ENCODE results near the gene TXLNG.
A peak's percentile ranks its signal among the peaks of the same experiment; 100 is the strongest.
"Not testable (repeated sequence)": the region's sequence is repeated elsewhere in the genome, so short reads cannot be mapped to it uniquely, and the experiment has no call there.

Gene TXLNG

GRCh38 chrX:16772460-16772859, 13.8 kb upstream of the TXLNG start:
- Mint-ChIP-seq H3K27ac (no peak overlapping the region), H3K36me3 (no peaks in the 10 kb centered on the region), H3K9me3 (no peaks in the 10 kb centered on the region), H3K27me3 (no peaks in the 10 kb centered on the region), H3K4me3 (no peak overlapping the region), H3K4me1 (no peaks in the 10 kb centered on the region)
- ATAC-seq: no peak

- ATAC-seq: no peak
- H3K9me3 Mint-ChIP-seq: no peaks in the 10 kb centered on the region
- no peak overlapping the region for H3K27ac Mint-ChIP-seq
- H3K4me3 Mint-ChIP-seq: no peak overlapping the region
- no peaks in the 10 kb centered on the region for H3K36me3 Mint-ChIP-seq
- H3K27me3 Mint-ChIP-seq: no peaks in the 10 kb centered on the region
- no peaks in the 10 kb centered on the region for H3K4me1 Mint-ChIP-seq
These were observed 11.5 kb upstream of the TXLNG start for GRCh38 chrX:16774746-16775145.

- no peaks in the 10 kb centered on the region for H3K9me3 Mint-ChIP-seq
- H3K4me1 Mint-ChIP-seq: no peaks in the 10 kb centered on the region
- ATAC-seq: no peak
- no peak overlapping the region for H3K27ac Mint-ChIP-seq
- no peaks in the 10 kb centered on the region for H3K36me3 Mint-ChIP-seq
- no peak overlapping the region for H3K4me3 Mint-ChIP-seq
- H3K27me3 Mint-ChIP-seq: no peaks in the 10 kb centered on the region
These were observed 7.7 kb upstream of the TXLNG start for GRCh38 chrX:16778545-16778944.

GRCh38 chrX:16778993-16779392, 7.3 kb upstream of the TXLNG start:
- Mint-ChIP-seq H3K4me3 (no peak overlapping the region), H3K36me3 (no peaks in the 10 kb centered on the region), H3K4me1 (no peaks in the 10 kb centered on the region), H3K27ac (no peak overlapping the region), H3K9me3 (no peaks in the 10 kb centered on the region), H3K27me3 (no peaks in the 10 kb centered on the region)
- no peak for ATAC-seq

GRCh38 chrX:16779815-16780214, 6.5 kb upstream of the TXLNG start:
- not testable (repeated sequence) for H3K36me3 Mint-ChIP-seq, H3K27ac Mint-ChIP-seq, ATAC-seq, H3K4me1 Mint-ChIP-seq, H3K9me3 Mint-ChIP-seq, H3K27me3 Mint-ChIP-seq, H3K4me3 Mint-ChIP-seq

- Mint-ChIP-seq H3K4me1 (no peaks in the 10 kb centered on the region), H3K4me3 (no peak overlapping the region), H3K27me3 (no peaks in the 10 kb centered on the region), H3K27ac (no peak overlapping the region), H3K9me3 (no peaks in the 10 kb centered on the region), H3K36me3 (no peaks in the 10 kb centered on the region)
- no peak for ATAC-seq
These were observed 2.8 kb upstream of the TXLNG start for GRCh38 chrX:16783452-16783851.

GRCh38 chrX:16784440-16784839, 1.8 kb upstream of the TXLNG start:
- not testable (repeated sequence) for H3K27me3 Mint-ChIP-seq, H3K4me1 Mint-ChIP-seq

GRCh38 chrX:16785247-16786138, 773 bp upstream of the TXLNG start:
- Mint-ChIP-seq H3K27me3 (no peaks in the 10 kb centered on the region), H3K4me3 (peak overlapping the region; percentile 92), H3K4me1 (no peaks in the 10 kb centered on the region), H3K36me3 (no peaks in the 10 kb centered on the region), H3K27ac (peak overlapping the region; percentile 68), H3K9me3 (no peaks in the 10 kb centered on the region)
- ATAC-seq: no peak

More at GRCh38 chrX:16784440-16784839, 1.8 kb upstream of the TXLNG start:
- not testable (repeated sequence) for H3K27ac Mint-ChIP-seq, H3K9me3 Mint-ChIP-seq, H3K4me3 Mint-ChIP-seq, H3K36me3 Mint-ChIP-seq, ATAC-seq

- ATAC-seq: peak; percentile 42
- H3K4me3 Mint-ChIP-seq: peak overlapping the region; percentile 92
- H3K36me3 Mint-ChIP-seq: no peaks in the 10 kb centered on the region
- H3K9me3 Mint-ChIP-seq: no peaks in the 10 kb centered on the region
- no peaks in the 10 kb centered on the region for H3K4me1 Mint-ChIP-seq
- H3K27ac Mint-ChIP-seq: peak overlapping the region; percentile 68
- H3K27me3 Mint-ChIP-seq: no peaks in the 10 kb centered on the region
These were observed 797 bp downstream of the TXLNG start for GRCh38 chrX:16786791-16787735.

- H3K36me3 Mint-ChIP-seq: no peaks in the 10 kb centered on the region
- no peak for ATAC-seq
These were observed 2.2 kb downstream of the TXLNG start for GRCh38 chrX:16788477-16788876.

GRCh38 chrX:16796298-16796697, 10.0 kb downstream of the TXLNG start:
- Mint-ChIP-seq H3K36me3 (peaks cover 14% of the 10 kb centered on the region), H3K4me1 (peaks cover 6% of the 10 kb centered on the region), H3K27me3 (no peaks in the 10 kb centered on the region), H3K27ac (no peak overlapping the region), H3K9me3 (no peaks in the 10 kb centered on the region), H3K4me3 (no peak overlapping the region)
- ATAC-seq: no peak

More at GRCh38 chrX:16788477-16788876, 2.2 kb downstream of the TXLNG start:
- no peaks in the 10 kb centered on the region for H3K9me3 Mint-ChIP-seq
- H3K4me1 Mint-ChIP-seq: no peaks in the 10 kb centered on the region
- no peak overlapping the region for H3K27ac Mint-ChIP-seq
- H3K4me3 Mint-ChIP-seq: no peak overlapping the region
- no peaks in the 10 kb centered on the region for H3K27me3 Mint-ChIP-seq

GRCh38 chrX:16797358-16797757, 11.1 kb downstream of the TXLNG start:
- H3K27ac Mint-ChIP-seq: no peak overlapping the region
- H3K4me1 Mint-ChIP-seq: peaks cover 6% of the 10 kb centered on the region
- no peaks in the 10 kb centered on the region for H3K27me3 Mint-ChIP-seq
- no peak for ATAC-seq
- no peak overlapping the region for H3K4me3 Mint-ChIP-seq
- H3K36me3 Mint-ChIP-seq: peaks cover 14% of the 10 kb centered on the region
- no peaks in the 10 kb centered on the region for H3K9me3 Mint-ChIP-seq

GRCh38 chrX:16797841-16798240, 11.6 kb downstream of the TXLNG start:
- H3K4me1 Mint-ChIP-seq: peaks cover 6% of the 10 kb centered on the region
- H3K27me3 Mint-ChIP-seq: no peaks in the 10 kb centered on the region
- ATAC-seq: no peak
- H3K36me3 Mint-ChIP-seq: peaks cover 14% of the 10 kb centered on the region
- H3K4me3 Mint-ChIP-seq: no peak overlapping the region
- H3K9me3 Mint-ChIP-seq: no peaks in the 10 kb centered on the region
- no peak overlapping the region for H3K27ac Mint-ChIP-seq

GRCh38 chrX:16804923-16805464, 18.7 kb downstream of the TXLNG start:
- no peaks in the 10 kb centered on the region for H3K9me3 Mint-ChIP-seq
- H3K27me3 Mint-ChIP-seq: no peaks in the 10 kb centered on the region
- no peak for ATAC-seq
- H3K4me3 Mint-ChIP-seq: no peak overlapping the region
- no peaks in the 10 kb centered on the region for H3K4me1 Mint-ChIP-seq
- H3K36me3 Mint-ChIP-seq: no peaks in the 10 kb centered on the region
- no peak overlapping the region for H3K27ac Mint-ChIP-seq

GRCh38 chrX:16807548-16807947, 21.3 kb downstream of the TXLNG start:
- Mint-ChIP-seq H3K9me3 (no peaks in the 10 kb centered on the region), H3K27me3 (no peaks in the 10 kb centered on the region), H3K36me3 (no peaks in the 10 kb centered on the region), H3K4me1 (no peaks in the 10 kb centered on the region), H3K4me3 (no peak overlapping the region), H3K27ac (no peak overlapping the region)
- ATAC-seq: no peak
